K562 (cell line): Measurements from ENCODE around the gene ZNF503. TPM values are rescaled to one million over a fixed set of nuclear protein-coding genes. Genes with fewer than 3 reads are reported as not detected.

Experiments
- ATAC-seq: fragments of 200-7000 bp; cut with Tn5 transposase; 3 replicates; pipeline ENCODE4 v1.9.1; 2020; ENCODE audit warnings: moderate library complexity
- BruUV-seq: library from RNA; stranded (reverse); fragments of 400-500 nt; replicated peaks from 2 replicates; lab custom pipeline; 2021; lab: Mats Ljungman, UMichigan
- CTCF ChIA-PET: fragments of 300-600 bp; formaldehyde crosslinking; extraction: SDS; loops from one replicate; lab custom pipeline; 2021; ENCODE audit warnings: low intra/inter-chr PET ratio; lab: Yijun Ruan, JAX
- POLR2A ChIA-PET: fragments of 300-600, 350-650 bp; sonication (Branson Sonifier 250); formaldehyde crosslinking; extraction: SDS; loops from one replicate; lab custom pipeline; 2021; ENCODE audit warnings: antibody characterized with exemption, inconsistent platforms; lab: Yijun Ruan, JAX
- DNase-seq, 4 experiments: peaks; one replicate each; pipeline versions ENCODE4 v3.0.0 to v3.0.0-alpha.2; 2011 to 2018; ENCODE audit warnings: low spot score in 3 of 4, mixed read lengths in 3 of 4; ENCODE audit errors: extremely low read depth in 1 of 4
- FAIRE-seq: peaks from 2 replicates; lab custom pipeline; 2011; peaks lifted over from hg19 to GRCh38; lab: Jason Lieb, UNC
- H2AFZ ChIP-seq: 2 replicates; pipeline ENCODE4 v1.6.0; 2011; ENCODE audit warnings: low read depth, low read length, control low read depth, inconsistent platforms
- H3K27ac ChIP-seq: fragments of 200-600 bp; 3 replicates; pipeline ENCODE4 v1.8.0; 2011; ENCODE audit warnings: low read depth, mild to moderate bottlenecking, control low read depth, inconsistent platforms, low read length, moderate library complexity, mixed read lengths; ENCODE audit errors: extremely low read depth
- H3K27me3 ChIP-seq, 2 experiments: fragments of 300-600 bp in 1 of 2; 2 replicates in 1 of 2; 3 replicates in 1 of 2; pipeline versions ENCODE4 v1.6.0 to v1.8.0; 2011; ENCODE audit warnings: inconsistent platforms in 2 of 2, low read length in 2 of 2, mild to moderate bottlenecking in 1 of 2, mixed read lengths in 1 of 2, moderate library complexity in 1 of 2; ENCODE audit not compliant: control insufficient read depth in 2 of 2, insufficient read depth in 2 of 2
- H3K36me3 ChIP-seq: fragments of 300-600 bp; 3 replicates; pipeline ENCODE4 v1.8.0; 2011; ENCODE audit warnings: mild to moderate bottlenecking, low read length, inconsistent platforms; ENCODE audit not compliant: control insufficient read depth, insufficient read depth
- H3K4me1 ChIP-seq, 2 experiments: fragments of 200-600 bp in 1 of 2; replicated peaks in 1 of 2; 2 replicates in 1 of 2; 3 replicates in 1 of 2; pipeline versions ENCODE4 v1.5.1 to v1.8.0; 2011; ENCODE audit warnings: inconsistent platforms in 2 of 2, low read length in 2 of 2, mild to moderate bottlenecking in 1 of 2, mixed read lengths in 1 of 2, moderate library complexity in 1 of 2; ENCODE audit not compliant: control insufficient read depth in 2 of 2, insufficient read depth in 2 of 2
- H3K4me2 ChIP-seq: 2 replicates; pipeline ENCODE4 v1.6.1; 2011; ENCODE audit warnings: low read length, control low read depth, inconsistent platforms, mixed read lengths; ENCODE audit not compliant: insufficient read depth
- H3K4me3 ChIP-seq: fragments of 200-600 bp; sonication (generic), shearing (Covaris generic); 2 replicates; pipeline ENCODE4 v1.5.1; 2016; ENCODE audit warnings: control low read depth, inconsistent platforms
- H3K79me2 ChIP-seq: fragments of 200-600 bp; 3 replicates; pipeline ENCODE4 v1.8.0; 2011; ENCODE audit warnings: low read length, inconsistent platforms; ENCODE audit not compliant: control insufficient read depth, insufficient read depth
- H3K9ac ChIP-seq, 2 experiments: 2 replicates each; pipeline versions ENCODE4 v1.6.0 to v1.6.1; 2011; ENCODE audit warnings: low read depth in 2 of 2, low read length in 2 of 2, control low read depth in 1 of 2, inconsistent platforms in 1 of 2, mild to moderate bottlenecking in 1 of 2, mixed read lengths in 1 of 2; ENCODE audit not compliant: insufficient read depth in 1 of 2
- H3K9me1 ChIP-seq: one replicate; pipeline ENCODE4 v1.6.0; 2011; ENCODE audit warnings: inconsistent platforms, mild to moderate bottlenecking, low read length, moderate library complexity; ENCODE audit not compliant: control insufficient read depth, insufficient read depth
- H3K9me3 ChIP-seq: replicated peaks from 2 replicates; pipeline ENCODE4 v1.5.1; 2011; ENCODE audit warnings: low read depth, low read length, inconsistent platforms; ENCODE audit not compliant: control insufficient read depth, insufficient read depth
- H4K20me1 ChIP-seq: replicated peaks from 2 replicates; pipeline ENCODE4 v1.6.1; 2011; ENCODE audit warnings: low read length, inconsistent platforms, mixed read lengths; ENCODE audit not compliant: control insufficient read depth, insufficient read depth
- GTF2F1 ChIP-seq: IDR thresholded peaks from 2 replicates; pipeline ENCODE4 v1.6.1; 2011; ENCODE audit warnings: low read depth, low read length, improper control_type of control experiment
- LARP7 ChIP-seq: fragments of 450-650 bp; IDR thresholded peaks from 2 replicates; pipeline ENCODE4 v1.6.1; 2016
- MGA ChIP-seq: fragments of 450-650 bp; IDR thresholded peaks from 2 replicates; pipeline ENCODE4 v1.6.1; 2016; ENCODE audit warnings: mild to moderate bottlenecking, moderate library complexity
- NONO ChIP-seq, 2 experiments: fragments of 200-400 bp in 1 of 2; fragments of 450-650 bp in 1 of 2; formaldehyde crosslinking in 1 of 2; IDR thresholded peaks; 2 replicates each; pipeline ENCODE4 v1.6.1; 2017; ENCODE audit warnings: low read depth in 2 of 2, mild to moderate bottlenecking in 2 of 2, moderate library complexity in 2 of 2, low read length in 1 of 2
- RAD51 ChIP-seq: fragments of 450-650 bp; IDR thresholded peaks from 2 replicates; pipeline ENCODE4 v1.7.1; 2016; ENCODE audit warnings: low read depth, mild to moderate bottlenecking, borderline replicate concordance
- ZNF77 ChIP-seq: fragments of 250-450 bp; sonication (Bioruptor Pico); IDR thresholded peaks from 2 replicates; pipeline ENCODE4 v1.5.0; 2020
- WGBS: fragments of 100-300 bp; shearing (Covaris generic); methylation state at CpG from one replicate; pipeline ENCODE4 v1.1.6; 2016; ENCODE audit warnings: low coverage, mixed read lengths; ENCODE audit not compliant: insufficient coverage; ENCODE audit errors: missing lambda C conversion rate; 5-methylcytosine and 5-hydroxymethylcytosine counted together
- in situ Hi-C: fragments of 300-500 bp; cut with MboI; formaldehyde crosslinking; loops from 4 replicates; pipeline ENCODE4 v1.15.0; 2018; ENCODE audit warnings: inconsistent platforms, mixed read lengths
- intact Hi-C: fragments of 100-400 bp; cut with micrococcal nuclease; formaldehyde crosslinking; loops from 2 replicates; pipeline ENCODE4 v1.14.2; 2022
- polyA plus RNA-seq, 8 experiments: library from polyadenylated mRNA; depleted of rRNA in 4 of 8; stranded (reverse) in 5 of 8; unstranded in 3 of 8; fragments of >200 nt; fragmentation: Nextera tagmentation in 2 of 8; fragmentation: Illumina TruSeq in 1 of 8; extraction: Ambion mirVana in 2 of 8; extraction: Trizol in 1 of 8; gene quantifications; 2 replicates each; pipeline versions ENCODE4 v1.2.1 to v1.2.3, GENCODE V29; 2011 to 2014; ENCODE audit warnings: inconsistent platforms in 1 of 8, missing spikeins in 1 of 8
- total RNA-seq, 7 experiments: library from RNA; depleted of rRNA in 6 of 7; stranded (reverse); fragments of >200 nt in 6 of 7; fragmentation: Illumina TruSeq in 2 of 7; extraction: Trizol in 2 of 7; gene quantifications; 2 replicates each; pipeline versions ENCODE4 v1.2.1 to v1.2.3, GENCODE V29; 2011 to 2021; ENCODE audit warnings: low replicate concordance in 1 of 7
- TF ChIP-seq, protein P1 (sequence below): fragments of 450-650 bp; formaldehyde crosslinking; IDR thresholded peaks from 2 replicates; pipeline ENCODE4 v1.4.0; 2022; ENCODE audit warnings: missing genetic modification characterization
- TF ChIP-seq, protein P2 (sequence below): sonication (generic); formaldehyde crosslinking; IDR thresholded peaks from 2 replicates; pipeline ENCODE4 v1.8.0; 2022; ENCODE audit warnings: missing genetic modification reagents, mild to moderate bottlenecking, borderline replicate concordance

Gene ZNF503
- total and polyA plus RNA-seq, 9 of the 15 experiments (the other 6 are each of a cell fraction or from before 2014, with no cell fraction given) = not detected

- CTCF ChIA-PET = no interaction called here
- TF ChIP-seq, protein P1, sequence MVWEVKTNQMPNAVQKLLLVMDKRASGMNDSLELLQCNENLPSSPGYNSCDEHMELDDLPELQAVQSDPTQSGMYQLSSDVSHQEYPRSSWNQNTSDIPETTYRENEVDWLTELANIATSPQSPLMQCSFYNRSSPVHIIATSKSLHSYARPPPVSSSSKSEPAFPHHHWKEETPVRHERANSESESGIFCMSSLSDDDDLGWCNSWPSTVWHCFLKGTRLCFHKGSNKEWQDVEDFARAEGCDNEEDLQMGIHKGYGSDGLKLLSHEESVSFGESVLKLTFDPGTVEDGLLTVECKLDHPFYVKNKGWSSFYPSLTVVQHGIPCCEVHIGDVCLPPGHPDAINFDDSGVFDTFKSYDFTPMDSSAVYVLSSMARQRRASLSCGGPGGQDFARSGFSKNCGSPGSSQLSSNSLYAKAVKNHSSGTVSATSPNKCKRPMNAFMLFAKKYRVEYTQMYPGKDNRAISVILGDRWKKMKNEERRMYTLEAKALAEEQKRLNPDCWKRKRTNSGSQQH = no peak
- TF ChIP-seq MGA = no peak
- no peak for TF ChIP-seq RAD51
- TF ChIP-seq LARP7 = no peak
- TF ChIP-seq, protein P2, sequence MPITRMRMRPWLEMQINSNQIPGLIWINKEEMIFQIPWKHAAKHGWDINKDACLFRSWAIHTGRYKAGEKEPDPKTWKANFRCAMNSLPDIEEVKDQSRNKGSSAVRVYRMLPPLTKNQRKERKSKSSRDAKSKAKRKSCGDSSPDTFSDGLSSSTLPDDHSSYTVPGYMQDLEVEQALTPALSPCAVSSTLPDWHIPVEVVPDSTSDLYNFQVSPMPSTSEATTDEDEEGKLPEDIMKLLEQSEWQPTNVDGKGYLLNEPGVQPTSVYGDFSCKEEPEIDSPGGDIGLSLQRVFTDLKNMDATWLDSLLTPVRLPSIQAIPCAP (CRISPR knock-in tag) = no peak
- no peak for TF ChIP-seq NONO (IDR thresholded peaks at IDR 0.05; ENCODE audit: low read depth in 2 of 2, low read length in 1 of 2)
- no peak for TF ChIP-seq GTF2F1
- no peak for TF ChIP-seq ZNF77 (CRISPR knock-in tag)
Observed at GRCh38 chr10:75425291-75426079, 23.9 kb upstream of the ZNF503 start.

More at GRCh38 chr10:75425291-75426079, 23.9 kb upstream of the ZNF503 start:
- no peaks in the 10 kb centered on the region for H3K9me3 ChIP-seq
- 1% methylated on average over 6 of the region's 6 CpGs for WGBS
- no peak overlapping the region for H3K9ac ChIP-seq
- peaks cover 2 to 6% of the 10 kb centered on the region in 2 experiments; a peak in 3 of 5 replicates for H3K4me1 ChIP-seq
- no peaks in the 10 kb centered on the region for H3K36me3 ChIP-seq
- no peaks in the 10 kb centered on the region for H3K79me2 ChIP-seq
- no peak overlapping the region for H3K4me3 ChIP-seq
- BruUV-seq = no TSS peak
- no peak overlapping the region for H2AFZ ChIP-seq
- H3K27me3 ChIP-seq = peaks cover under 1 to 29% of the 10 kb centered on the region in 2 experiments; a peak in 4 of 5 replicates
- intact Hi-C loops = no loop called here
- no peaks in the 10 kb centered on the region for H3K9me1 ChIP-seq
- no peaks in the 10 kb centered on the region for H4K20me1 ChIP-seq
- no peak overlapping the region for H3K27ac ChIP-seq
- no peak for ATAC-seq
- no peak for FAIRE-seq
- DNase-seq = no peak
- H3K4me2 ChIP-seq = no peak overlapping the region
- POLR2A ChIA-PET = no interaction called here
- in situ Hi-C loops = no loop called here
